ENCODE measurements around the gene EMP1. TPM values are rescaled to one million over a fixed set of nuclear protein-coding genes. Genes with fewer than 3 reads are reported as not detected.

The EMP1 gene
- total RNA-seq, 1 experiment from 2014 or later = 18.6 TPM

DNA sequence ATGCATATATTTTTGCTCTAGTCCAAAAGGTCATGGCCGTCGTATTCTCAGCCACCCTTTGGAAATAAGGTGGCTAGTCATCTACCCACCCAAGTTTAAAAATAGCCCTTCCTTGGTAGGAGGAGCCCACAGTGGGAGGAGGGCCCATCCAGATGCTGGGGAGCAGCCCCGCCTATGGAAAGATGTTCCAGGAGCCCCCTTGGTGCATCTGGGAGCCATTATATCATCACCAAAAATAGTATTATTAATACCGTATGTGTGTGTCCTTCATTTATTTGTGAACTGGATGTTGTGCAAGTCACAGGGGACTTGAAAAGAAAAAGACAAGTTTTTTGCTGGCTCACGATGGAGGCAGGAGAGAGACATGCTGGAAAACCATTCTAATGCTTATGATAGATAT lies 34.0 kb downstream of the EMP1 start:
- DNase-seq (ENCODE audit: low read depth, low spot score) (no peak), ATAC-seq (no peak)
- H3K27me3 ChIP-seq (ENCODE audit: control insufficient read depth, insufficient read depth, low read length) = peaks cover 2% of the 10 kb centered on the region; the same call in 1 of the 2 replicates
- no peak overlapping the region for H3K27ac ChIP-seq (ENCODE audit: low read length)
- in situ Hi-C loops (cut with HindIII; ENCODE audit: low pct_unique_long_range_greater_than_20kb, low sequenced_read_pairs) (no loop called here), intact Hi-C loops (cut with micrococcal nuclease; ENCODE audit: unreplicated experiment) (no loop called here)
- H3K9me3 ChIP-seq (ENCODE audit: control insufficient read depth, insufficient read depth, low read depth, low read length) = no peaks in the 10 kb centered on the region
- BruUV-seq (replicated peaks) = no TSS peak
- CTCF ChIA-PET = no interaction called here
- no peak overlapping the region for H3K4me3 ChIP-seq (ENCODE audit: low read depth in 2 of 2, low read length in 2 of 2)
- no peaks in the 10 kb centered on the region for H3K36me3 ChIP-seq (ENCODE audit: control insufficient read depth, insufficient read depth, low read length)
- H3K4me1 ChIP-seq (ENCODE audit: control insufficient read depth, insufficient read depth, low read length) = no peaks in the 10 kb centered on the region
- POLR2A ChIA-PET = no interaction called here
- TF ChIP-seq, protein P1, sequence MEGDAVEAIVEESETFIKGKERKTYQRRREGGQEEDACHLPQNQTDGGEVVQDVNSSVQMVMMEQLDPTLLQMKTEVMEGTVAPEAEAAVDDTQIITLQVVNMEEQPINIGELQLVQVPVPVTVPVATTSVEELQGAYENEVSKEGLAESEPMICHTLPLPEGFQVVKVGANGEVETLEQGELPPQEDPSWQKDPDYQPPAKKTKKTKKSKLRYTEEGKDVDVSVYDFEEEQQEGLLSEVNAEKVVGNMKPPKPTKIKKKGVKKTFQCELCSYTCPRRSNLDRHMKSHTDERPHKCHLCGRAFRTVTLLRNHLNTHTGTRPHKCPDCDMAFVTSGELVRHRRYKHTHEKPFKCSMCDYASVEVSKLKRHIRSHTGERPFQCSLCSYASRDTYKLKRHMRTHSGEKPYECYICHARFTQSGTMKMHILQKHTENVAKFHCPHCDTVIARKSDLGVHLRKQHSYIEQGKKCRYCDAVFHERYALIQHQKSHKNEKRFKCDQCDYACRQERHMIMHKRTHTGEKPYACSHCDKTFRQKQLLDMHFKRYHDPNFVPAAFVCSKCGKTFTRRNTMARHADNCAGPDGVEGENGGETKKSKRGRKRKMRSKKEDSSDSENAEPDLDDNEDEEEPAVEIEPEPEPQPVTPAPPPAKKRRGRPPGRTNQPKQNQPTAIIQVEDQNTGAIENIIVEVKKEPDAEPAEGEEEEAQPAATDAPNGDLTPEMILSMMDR (IDR thresholded peaks at IDR 0.05) = no peak
- TF ChIP-seq REST (IDR thresholded peaks at IDR 0.05; ENCODE audit: insufficient read depth in 1 of 2, low read depth in 2 of 2, low read length in 1 of 2) = no peak
- no peak for TF ChIP-seq TCF7L2 (IDR thresholded peaks at IDR 0.05; ENCODE audit: low read depth, low read length)
- TF ChIP-seq SIN3A (IDR thresholded peaks at IDR 0.05; ENCODE audit: borderline replicate concordance, insufficient read depth, low read depth, low read length) = no peak
- TF ChIP-seq POLR2AphosphoS5 (IDR thresholded peaks at IDR 0.05; ENCODE audit: low read depth, low read length) = no peak

GRCh38 chr12:13233830-13234641 lies 37.5 kb downstream of the EMP1 start:
- no peak overlapping the region for H3K4me3 ChIP-seq (ENCODE audit: low read depth in 2 of 2, low read length in 2 of 2)
- H3K27ac ChIP-seq (ENCODE audit: low read length) = no peak overlapping the region
- intact Hi-C loops (cut with micrococcal nuclease; ENCODE audit: unreplicated experiment) (no loop called here), in situ Hi-C loops (cut with HindIII; ENCODE audit: low pct_unique_long_range_greater_than_20kb, low sequenced_read_pairs) (no loop called here)
- peak; percentile 73 for ATAC-seq
- H3K27me3 ChIP-seq (ENCODE audit: control insufficient read depth, insufficient read depth, low read length) = no peaks in the 10 kb centered on the region
- ChIA-PET CTCF (no interaction called here), POLR2A (no interaction called here)
- no TSS peak for BruUV-seq (replicated peaks)
- H3K9me3 ChIP-seq (ENCODE audit: control insufficient read depth, insufficient read depth, low read depth, low read length) = no peaks in the 10 kb centered on the region
- no peaks in the 10 kb centered on the region for H3K4me1 ChIP-seq (ENCODE audit: control insufficient read depth, insufficient read depth, low read length)
- DNase-seq (ENCODE audit: low read depth, low spot score) = no peak
- H3K36me3 ChIP-seq (ENCODE audit: control insufficient read depth, insufficient read depth, low read length) = no peaks in the 10 kb centered on the region
- TF ChIP-seq, protein P1 (IDR thresholded peaks at IDR 0.05) = peak; percentile 81
- no peak for TF ChIP-seq SIN3A (IDR thresholded peaks at IDR 0.05; ENCODE audit: borderline replicate concordance, insufficient read depth, low read depth, low read length)
